ENCODE measurements around the gene NFATC1. TPM values are rescaled to one million over a fixed set of nuclear protein-coding genes. Genes with fewer than 3 reads are reported as not detected.

Gene NFATC1
- total RNA-seq, 1 donor from 2014 or later: 21.9 TPM

GRCh38 chr18:79519751-79520477 is 124.2 kb downstream of the NFATC1 start:
- peak; percentile 52 to 82 for DNase-seq (ENCODE audit: extremely low spot score in 2 of 2)

GRCh38 chr18:79520478-79521390 is 125.0 kb downstream of the NFATC1 start:
- no peak overlapping the region for H3K4me3 ChIP-seq
- H3K27ac ChIP-seq: no peak overlapping the region
- DNase-seq (ENCODE audit: extremely low spot score in 2 of 2): peak in 1 of 2 donors; percentile 70
- H3K9me3 ChIP-seq: no peaks in the 10 kb centered on the region
- H3K36me3 ChIP-seq: no peaks in the 10 kb centered on the region
- intact Hi-C loops (cut with DNase I): no loop called here
- H3K27me3 ChIP-seq: no peaks in the 10 kb centered on the region
- peaks cover 9% of the 10 kb centered on the region for H3K4me1 ChIP-seq
- TF ChIP-seq POLR2AphosphoS5 (IDR thresholded peaks at IDR 0.05; ENCODE audit: insufficient read depth in 1 of 2, low read depth in 1 of 2) (no peak), CTCF (IDR thresholded peaks at IDR 0.05) (no peak), POLR2A (IDR thresholded peaks at IDR 0.05) (no peak)

More at GRCh38 chr18:79519751-79520477, 124.2 kb downstream of the NFATC1 start:
- no peak for TF ChIP-seq CTCF (IDR thresholded peaks at IDR 0.05)
- no peak for TF ChIP-seq POLR2A (IDR thresholded peaks at IDR 0.05)
- TF ChIP-seq POLR2AphosphoS5 (IDR thresholded peaks at IDR 0.05; ENCODE audit: insufficient read depth in 1 of 2, low read depth in 1 of 2): no peak
- Histone ChIP-seq H3K27ac (no peak overlapping the region), H3K27me3 (no peaks in the 10 kb centered on the region), H3K9me3 (no peaks in the 10 kb centered on the region), H3K4me3 (peak overlapping the region in 1 of 2 donors; percentile 6), H3K36me3 (no peaks in the 10 kb centered on the region), H3K4me1 (peaks cover 6% of the 10 kb centered on the region)
- intact Hi-C loops (cut with DNase I): no loop called here

- DNase-seq (ENCODE audit: extremely low spot score in 2 of 2): peak in 1 of 2 donors; percentile 77
- H3K27ac ChIP-seq: no peak overlapping the region
- intact Hi-C loops (cut with DNase I): no loop called here
Observed at GRCh38 chr18:79521416-79522205, 125.9 kb downstream of the NFATC1 start.

More at GRCh38 chr18:79521416-79522205, 125.9 kb downstream of the NFATC1 start:
- Histone ChIP-seq H3K36me3 (no peaks in the 10 kb centered on the region), H3K4me3 (no peak overlapping the region), H3K9me3 (no peaks in the 10 kb centered on the region), H3K27me3 (no peaks in the 10 kb centered on the region), H3K4me1 (peaks cover 17% of the 10 kb centered on the region)
- TF ChIP-seq POLR2A (IDR thresholded peaks at IDR 0.05) (no peak), CTCF (IDR thresholded peaks at IDR 0.05) (no peak), POLR2AphosphoS5 (IDR thresholded peaks at IDR 0.05; ENCODE audit: insufficient read depth in 1 of 2, low read depth in 1 of 2) (no peak)

Measured in vagina (tissue), 2 donors.